H9 (cell line): ENCODE data around the gene HIBCH. TPM values are rescaled to one million over a fixed set of nuclear protein-coding genes. Genes with fewer than 3 reads are reported as not detected.

ENCODE experiments used
- DNase-seq: peaks from one replicate; pipeline ENCODE4 v3.0.0-alpha.2; 2017
- H2AFZ ChIP-seq: one replicate; pipeline ENCODE4 v1.6.1; 2013; ENCODE audit warnings: mild to moderate bottlenecking, low read length, control low read depth, moderate library complexity
- H2AK5ac ChIP-seq: 2 replicates; pipeline ENCODE4 v1.6.1; 2013; ENCODE audit warnings: low read length, control low read depth, mixed read lengths; ENCODE audit not compliant: insufficient read length
- H2BK120ac ChIP-seq: one replicate; pipeline ENCODE4 v1.6.1; 2013; ENCODE audit warnings: low read depth, mild to moderate bottlenecking, low read length, control low read depth, inconsistent platforms; ENCODE audit not compliant: poor library complexity, severe bottlenecking
- H2BK12ac ChIP-seq: 2 replicates; pipeline ENCODE4 v1.6.1; 2013; ENCODE audit warnings: low read length, control low read depth, mixed read lengths, low read depth; ENCODE audit not compliant: insufficient read length
- H2BK15ac ChIP-seq: 2 replicates; pipeline ENCODE4 v1.6.1; 2013; ENCODE audit warnings: low read depth, low read length, control low read depth
- H2BK20ac ChIP-seq: one replicate; pipeline ENCODE4 v1.6.1; 2013; ENCODE audit warnings: low read depth, mild to moderate bottlenecking, low read length, control low read depth, inconsistent platforms; ENCODE audit not compliant: poor library complexity, severe bottlenecking
- H2BK5ac ChIP-seq: 2 replicates; pipeline ENCODE4 v1.6.1; 2013; ENCODE audit warnings: low read length, control low read depth, mixed read lengths; ENCODE audit not compliant: insufficient read length
- H3K14ac ChIP-seq: 2 replicates; pipeline ENCODE4 v1.6.1; 2013; ENCODE audit warnings: low read length, control low read depth; ENCODE audit not compliant: insufficient read depth
- H3K18ac ChIP-seq: 2 replicates; pipeline ENCODE4 v1.6.1; 2013; ENCODE audit warnings: low read depth, mild to moderate bottlenecking, mixed read lengths, low read length, control low read depth; ENCODE audit not compliant: insufficient read length
- H3K23ac ChIP-seq: 2 replicates; pipeline ENCODE4 v1.6.1; 2013; ENCODE audit warnings: low read length, control low read depth, mixed read lengths, low read depth; ENCODE audit not compliant: insufficient read length
- H3K23me2 ChIP-seq: 2 replicates; pipeline ENCODE4 v1.6.1; 2013; ENCODE audit warnings: low read depth, mild to moderate bottlenecking, mixed read lengths, low read length, control low read depth; ENCODE audit not compliant: insufficient read length, poor library complexity, severe bottlenecking
- H3K27ac ChIP-seq: 2 replicates; pipeline ENCODE4 v1.5.1; 2013; ENCODE audit warnings: low read length, control low read depth, mixed read lengths, low read depth; ENCODE audit not compliant: insufficient read length
- H3K27me3 ChIP-seq: 2 replicates; pipeline ENCODE4 v1.6.1; 2013; ENCODE audit warnings: low read length, control low read depth, inconsistent platforms; ENCODE audit not compliant: insufficient read depth
- H3K4ac ChIP-seq: 2 replicates; pipeline ENCODE4 v1.6.1; 2013; ENCODE audit warnings: low read depth, mild to moderate bottlenecking, control low read depth, inconsistent platforms, low read length, moderate library complexity
- H3K4me1 ChIP-seq: 2 replicates; pipeline ENCODE4 v1.6.1; 2013; ENCODE audit warnings: low read length, control low read depth, inconsistent platforms; ENCODE audit not compliant: insufficient read depth
- H3K4me2 ChIP-seq: 2 replicates; pipeline ENCODE4 v1.6.1; 2013; ENCODE audit warnings: low read length, control low read depth, mixed read lengths; ENCODE audit not compliant: insufficient read length, insufficient read depth
- H3K56ac ChIP-seq: 2 replicates; pipeline ENCODE4 v1.6.1; 2013; ENCODE audit warnings: low read depth, mild to moderate bottlenecking, mixed read lengths, low read length, control low read depth; ENCODE audit not compliant: insufficient read length
- H3K79me1 ChIP-seq: 2 replicates; pipeline ENCODE4 v1.6.1; 2013; ENCODE audit warnings: low read depth, mild to moderate bottlenecking, moderate library complexity, low read length, control low read depth, inconsistent platforms; ENCODE audit not compliant: insufficient read depth, poor library complexity, severe bottlenecking
- H3K79me2 ChIP-seq: 2 replicates; pipeline ENCODE4 v1.6.1; 2013; ENCODE audit warnings: low read length, control low read depth, inconsistent platforms; ENCODE audit not compliant: insufficient read depth
- H3K9ac ChIP-seq: 2 replicates; pipeline ENCODE4 v1.6.1; 2013; ENCODE audit warnings: low read length, control low read depth, mixed read lengths; ENCODE audit not compliant: insufficient read length; ENCODE audit errors: extremely low read depth
- H3K9me3 ChIP-seq: one replicate; pipeline ENCODE4 v1.6.1; 2013; ENCODE audit warnings: low read depth, low read length, inconsistent platforms; ENCODE audit not compliant: control insufficient read depth
- H3T11ph ChIP-seq: one replicate; pipeline ENCODE4 v1.6.1; 2013; ENCODE audit warnings: mild to moderate bottlenecking, low read length, control low read depth, inconsistent platforms
- H4K20me1 ChIP-seq: one replicate; pipeline ENCODE4 v1.6.1; 2013; ENCODE audit not compliant: control insufficient read depth, insufficient read length, insufficient read depth
- H4K5ac ChIP-seq: 2 replicates; pipeline ENCODE4 v1.6.1; 2013; ENCODE audit warnings: low read depth, mild to moderate bottlenecking, mixed read lengths, low read length, control low read depth; ENCODE audit not compliant: insufficient read length
- H4K8ac ChIP-seq: replicated peaks from 2 replicates; pipeline ENCODE4 v1.6.1; 2013; ENCODE audit warnings: low read length, control low read depth, mixed read lengths, low read depth; ENCODE audit not compliant: insufficient read length
- H4K91ac ChIP-seq: 2 replicates; pipeline ENCODE4 v1.6.1; 2013; ENCODE audit warnings: low read depth, mild to moderate bottlenecking, moderate library complexity, mixed read lengths, low read length, control low read depth; ENCODE audit not compliant: insufficient read length
- H3K27ac Mint-ChIP-seq, 3 experiments: 2 replicates in 2 of 3; 3 replicates in 1 of 3; pipeline ENCODE4 v1.8.0; 2020 to 2021; ENCODE audit warnings: mixed read lengths in 3 of 3, mild to moderate bottlenecking in 1 of 3, moderate library complexity in 1 of 3
- H3K27me3 Mint-ChIP-seq: 2 replicates; pipeline ENCODE4 v1.8.0; 2021; ENCODE audit warnings: low read depth, mild to moderate bottlenecking, moderate library complexity, mixed read lengths
- H3K36me3 Mint-ChIP-seq, 3 experiments: 2 replicates in 2 of 3; 3 replicates in 1 of 3; pipeline ENCODE4 v1.8.0; 2020 to 2021; ENCODE audit warnings: low read depth in 3 of 3, mixed read lengths in 3 of 3; ENCODE audit not compliant: insufficient read depth in 1 of 3
- H3K4me1 Mint-ChIP-seq, 2 experiments: 2 replicates each; pipeline ENCODE4 v1.8.0; 2020; ENCODE audit warnings: mixed read lengths in 2 of 2
- H3K4me3 Mint-ChIP-seq, 2 experiments: 2 replicates in 1 of 2; 3 replicates in 1 of 2; pipeline ENCODE4 v1.8.0; 2020 to 2021; ENCODE audit warnings: mild to moderate bottlenecking in 2 of 2, mixed read lengths in 2 of 2, moderate library complexity in 1 of 2
- H3K9me3 Mint-ChIP-seq, 2 experiments: 2 replicates in 1 of 2; 3 replicates in 1 of 2; pipeline ENCODE4 v1.8.0; 2020; ENCODE audit warnings: mild to moderate bottlenecking in 2 of 2, mixed read lengths in 2 of 2, moderate library complexity in 1 of 2
- CTCF ChIP-seq: fragments of 200-600 bp; sonication (generic); conservative IDR thresholded peaks from 3 replicates; pipeline ENCODE4 v1.8.0; 2021; ENCODE audit warnings: antibody characterized with exemption, mild to moderate bottlenecking
- WGBS: extraction: QIAGEN DNeasy Blood & Tissue Kit; methylation state at CpG from one replicate; pipeline ENCODE4 v1.1.7; 2013; ENCODE audit warnings: missing lambda C conversion rate, low lambda C conversion rate, mixed read lengths; ENCODE audit not compliant: insufficient read length; ENCODE audit errors: extremely low coverage; 5-methylcytosine and 5-hydroxymethylcytosine counted together
- total RNA-seq: library from RNA; stranded (reverse); gene quantifications from 2 replicates; pipeline ENCODE4 v1.2.1, GENCODE V29; 2021

HIBCH gene
- total RNA-seq, 1 experiment from 2014 or later: 28.0 TPM

- DNase-seq: no peak
- H3K36me3 Mint-ChIP-seq: no peaks in the 10 kb centered on the region
- Histone ChIP-seq H3K56ac (no peak overlapping the region), H3K14ac (no peak overlapping the region), H2AK5ac (no peak overlapping the region), H3K4ac (no peak overlapping the region), H4K20me1 (no peaks in the 10 kb centered on the region), H2BK20ac (no peak overlapping the region), H3K27me3 (no peaks in the 10 kb centered on the region), H3K79me1 (no peaks in the 10 kb centered on the region), H3K9ac (no peak overlapping the region), H2BK120ac (no peak overlapping the region), H3K79me2 (no peaks in the 10 kb centered on the region), H3K23ac (no peak overlapping the region), H4K8ac (no peak overlapping the region), H3K4me2 (no peak overlapping the region), H3K9me3 (no peaks in the 10 kb centered on the region), H3T11ph (no peak overlapping the region), H2AFZ (no peak overlapping the region), H3K4me1 (no peaks in the 10 kb centered on the region), H2BK12ac (no peak overlapping the region), H2BK5ac (no peak overlapping the region), H3K18ac (no peak overlapping the region), H4K91ac (no peak overlapping the region), H3K27ac (no peak overlapping the region), H4K5ac (no peak overlapping the region), H2BK15ac (no peak overlapping the region), H3K23me2 (no peaks in the 10 kb centered on the region)
- H3K9me3 Mint-ChIP-seq: no peaks in the 10 kb centered on the region
- no peak overlapping the region for H3K4me3 Mint-ChIP-seq
- H3K27me3 Mint-ChIP-seq: no peaks in the 10 kb centered on the region
- no CpG with 5 or more reads among the region's 3 CpGs for WGBS
- no peak overlapping the region for H3K27ac Mint-ChIP-seq
- peaks cover 8 to 11% of the 10 kb centered on the region in 2 experiments for H3K4me1 Mint-ChIP-seq
- no peak for TF ChIP-seq CTCF
These were observed 41.3 kb upstream of the HIBCH start for GRCh38 chr2:190360965-190361364.
